Osteoblast (primary cell): ENCODE results near the gene BAIAP2L1. TPM values are rescaled to one million over a fixed set of nuclear protein-coding genes. Genes with fewer than 3 reads are reported as not detected.
A peak's percentile ranks its signal among the peaks of the same experiment; 100 is the strongest.

ENCODE experiments used
- DNase-seq: peaks from one replicate; pipeline ENCODE4 v3.0.0; 2011; ENCODE audit warnings: low spot score, mixed read lengths; ENCODE audit not compliant: insufficient read length; ENCODE audit errors: missing footprints
- H2AFZ ChIP-seq: 2 replicates; pipeline ENCODE4 v1.6.0; 2011; ENCODE audit warnings: mild to moderate bottlenecking, low read length
- H3K27ac ChIP-seq: 2 replicates; pipeline ENCODE4 v1.5.1; 2011; ENCODE audit warnings: mild to moderate bottlenecking, low read depth, low read length, moderate library complexity
- H3K27me3 ChIP-seq: 2 replicates; pipeline ENCODE4 v1.6.0; 2012; ENCODE audit warnings: mild to moderate bottlenecking, control low read depth, inconsistent platforms, low read length, moderate library complexity; ENCODE audit not compliant: insufficient read depth
- H3K36me3 ChIP-seq: 2 replicates; pipeline ENCODE4 v1.5.1; 2011; ENCODE audit warnings: mild to moderate bottlenecking, low read length, control low read depth, moderate library complexity; ENCODE audit not compliant: insufficient read depth
- H3K4me1 ChIP-seq: 2 replicates; pipeline ENCODE4 v1.5.1; 2011; ENCODE audit warnings: mild to moderate bottlenecking, low read length, control low read depth, moderate library complexity; ENCODE audit not compliant: insufficient read depth
- H3K4me2 ChIP-seq: 2 replicates; pipeline ENCODE4 v1.6.0; 2011; ENCODE audit warnings: mild to moderate bottlenecking, low read length; ENCODE audit not compliant: insufficient read depth
- H3K4me3 ChIP-seq: fragments of 200-600 bp; sonication (generic); 3 replicates; pipeline ENCODE4 v1.5.1; 2012; ENCODE audit warnings: mild to moderate bottlenecking, low read length, inconsistent platforms; ENCODE audit not compliant: insufficient read depth
- H3K79me2 ChIP-seq: 2 replicates; pipeline ENCODE4 v1.6.0; 2012; ENCODE audit warnings: mild to moderate bottlenecking, low read length, control low read depth, inconsistent platforms; ENCODE audit not compliant: insufficient read depth
- H3K9me3 ChIP-seq: 2 replicates; pipeline ENCODE4 v1.5.1; 2011; ENCODE audit warnings: low read depth, low read length, control low read depth
- H4K20me1 ChIP-seq: 2 replicates; pipeline ENCODE4 v1.6.0; 2012; ENCODE audit warnings: mild to moderate bottlenecking, low read length, control low read depth; ENCODE audit not compliant: insufficient read depth
- CTCF ChIP-seq: IDR thresholded peaks from 2 replicates; pipeline ENCODE4 v1.5.1; 2011; ENCODE audit warnings: mild to moderate bottlenecking, low read depth, low read length, moderate library complexity; ENCODE audit errors: extremely low read depth
- total RNA-seq: library from RNA; depleted of rRNA; stranded (reverse); fragments of >200 nt; gene quantifications from 2 replicates; pipeline ENCODE4 v1.2.3, GENCODE V29; 2012

BAIAP2L1 gene
- total RNA-seq, 1 donor = 10.5 TPM

GRCh38 chr7:98280791-98281756, 119.8 kb downstream of the BAIAP2L1 start, which contains the start of gene BRI3:
Gene BRI3 (plus strand): TSS chr7:98281686. CDS start chr7:98281796, 110 bp downstream.
- Histone ChIP-seq H3K4me3 (peak within 1 kb of the TSS; percentile 95), H3K79me2 (peaks cover 44% of the 10 kb centered on the region), H3K4me1 (peaks cover 42% of the 10 kb centered on the region), H3K36me3 (no peaks in the 10 kb centered on the region), H3K27ac (peak within 1 kb of the TSS; percentile 92), H4K20me1 (peaks cover 21% of the 10 kb centered on the region), H2AFZ (peak within 1 kb of the TSS; percentile 36), H3K4me2 (peak within 1 kb of the TSS; percentile 96), H3K27me3 (no peaks in the 10 kb centered on the region), H3K9me3 (no peaks in the 10 kb centered on the region)
- no peak for TF ChIP-seq CTCF
- peak; percentile 99 for DNase-seq

- Histone ChIP-seq H3K79me2 (peaks cover 36% of the 10 kb centered on the region), H3K4me3 (peak overlapping the region; percentile 75), H3K27ac (no peak overlapping the region), H4K20me1 (peaks cover 21% of the 10 kb centered on the region), H3K36me3 (no peaks in the 10 kb centered on the region), H3K27me3 (no peaks in the 10 kb centered on the region), H3K9me3 (no peaks in the 10 kb centered on the region), H3K4me1 (peaks cover 35% of the 10 kb centered on the region), H2AFZ (no peak overlapping the region), H3K4me2 (peak overlapping the region; percentile 96)
- no peak for DNase-seq
- TF ChIP-seq CTCF = no peak
These were observed 120.6 kb downstream of the BAIAP2L1 start for GRCh38 chr7:98280296-98280695.

GRCh38 chr7:98278936-98279335, 122.0 kb downstream of the BAIAP2L1 start:
- peaks cover 17% of the 10 kb centered on the region for H4K20me1 ChIP-seq
- TF ChIP-seq CTCF = no peak
- H3K27ac ChIP-seq = no peak overlapping the region
- no peak overlapping the region for H3K4me3 ChIP-seq
- peaks cover 22% of the 10 kb centered on the region for H3K79me2 ChIP-seq
- DNase-seq = peak; percentile 25
- no peaks in the 10 kb centered on the region for H3K27me3 ChIP-seq
- H2AFZ ChIP-seq = no peak overlapping the region
- no peaks in the 10 kb centered on the region for H3K36me3 ChIP-seq
- peaks cover 21% of the 10 kb centered on the region for H3K4me1 ChIP-seq
- H3K4me2 ChIP-seq = no peak overlapping the region
- no peaks in the 10 kb centered on the region for H3K9me3 ChIP-seq

- no peak overlapping the region for H2AFZ ChIP-seq
- TF ChIP-seq CTCF = no peak
These were observed 122.5 kb downstream of the BAIAP2L1 start for GRCh38 chr7:98278408-98278807.

More at GRCh38 chr7:98278408-98278807, 122.5 kb downstream of the BAIAP2L1 start:
- Histone ChIP-seq H3K9me3 (no peaks in the 10 kb centered on the region), H3K79me2 (peaks cover 17% of the 10 kb centered on the region), H3K4me1 (peaks cover 16% of the 10 kb centered on the region), H4K20me1 (peaks cover 11% of the 10 kb centered on the region), H3K27me3 (no peaks in the 10 kb centered on the region), H3K27ac (no peak overlapping the region), H3K36me3 (no peaks in the 10 kb centered on the region), H3K4me3 (no peak overlapping the region), H3K4me2 (no peak overlapping the region)
- DNase-seq = peak; percentile 73
